Neural cell (in vitro differentiated cells): ENCODE results near the gene ZNF804A. TPM values are rescaled to one million over a fixed set of nuclear protein-coding genes. Genes with fewer than 3 reads are reported as not detected.

Experiments
- H2AFZ ChIP-seq: fragments of 200-600, 300-800 bp; sonication (generic), shearing (Covaris generic); 2 replicates; pipeline ENCODE4 v1.6.0; 2014; ENCODE audit warnings: low read depth, mild to moderate bottlenecking, antibody characterized with exemption, low read length, moderate library complexity
- H3F3A ChIP-seq: fragments of 200-600 bp; shearing (Covaris generic); 2 replicates; pipeline ENCODE4 v1.6.1; 2016; ENCODE audit warnings: mild to moderate bottlenecking, moderate library complexity, mixed read lengths, antibody characterized with exemption, low read length; ENCODE audit not compliant: insufficient read depth, poor library complexity, severe bottlenecking
- H3K27ac ChIP-seq: fragments of 200-600, 300-800 bp; sonication (generic), shearing (Covaris generic); 2 replicates; pipeline ENCODE4 v1.5.1; 2014; ENCODE audit warnings: mild to moderate bottlenecking, low read length, moderate library complexity
- H3K27me3 ChIP-seq: fragments of 300-800, 200-600 bp; sonication (generic), shearing (Covaris generic); 2 replicates; pipeline ENCODE4 v1.6.0; 2014; ENCODE audit warnings: mild to moderate bottlenecking, low read depth, low read length, moderate library complexity; ENCODE audit not compliant: insufficient read depth
- H3K36me3 ChIP-seq: fragments of 300-800, 200-600 bp; sonication (generic), shearing (Covaris generic); 2 replicates; pipeline ENCODE4 v1.5.1; 2014; ENCODE audit warnings: mild to moderate bottlenecking, antibody characterized with exemption, low read length, moderate library complexity; ENCODE audit not compliant: insufficient read depth
- H3K4me2 ChIP-seq: fragments of 300-800, 200-600 bp; sonication (generic), shearing (Covaris generic); 2 replicates; pipeline ENCODE4 v1.6.0; 2014; ENCODE audit warnings: mild to moderate bottlenecking, low read length
- H3K4me3 ChIP-seq: fragments of 300-800, 200-600 bp; sonication (generic), shearing (Covaris generic); 2 replicates; pipeline ENCODE4 v1.5.1; 2014; ENCODE audit warnings: mild to moderate bottlenecking, low read length, moderate library complexity
- H3K79me2 ChIP-seq: fragments of 200-600 bp; shearing (Covaris generic); replicated peaks from 2 replicates; pipeline ENCODE4 v1.6.0; 2014; ENCODE audit warnings: mild to moderate bottlenecking, low read length, moderate library complexity; ENCODE audit not compliant: insufficient read depth
- H3K9ac ChIP-seq: fragments of 300-800, 200-600 bp; sonication (generic), shearing (Covaris generic); 2 replicates; pipeline ENCODE4 v1.6.1; 2016; ENCODE audit warnings: mild to moderate bottlenecking, low read length, mixed read lengths
- H3K9me2 ChIP-seq: fragments of 200-600 bp; shearing (Covaris generic); 2 replicates; pipeline ENCODE4 v1.6.1; 2016; ENCODE audit warnings: mild to moderate bottlenecking, low read length, mixed read lengths; ENCODE audit not compliant: insufficient read depth
- H3K9me3 ChIP-seq: fragments of 200-600, 300-800 bp; sonication (generic), shearing (Covaris generic); 2 replicates; pipeline ENCODE4 v1.6.1; 2016; ENCODE audit warnings: mild to moderate bottlenecking, mixed run types, low read length, moderate library complexity, mixed read lengths
- H4K20me1 ChIP-seq: fragments of 200-600 bp; shearing (Covaris generic); 2 replicates; pipeline ENCODE4 v1.6.1; 2016; ENCODE audit warnings: mild to moderate bottlenecking, mixed run types; ENCODE audit not compliant: insufficient read depth
- CTCF ChIP-seq: fragments of 450-650 bp; IDR thresholded peaks from 2 replicates; pipeline ENCODE4 v1.5.1; 2014; ENCODE audit warnings: antibody characterized with exemption, mild to moderate bottlenecking, moderate library complexity; ENCODE audit not compliant: poor library complexity, severe bottlenecking
- EP300 ChIP-seq: fragments of 450-650 bp; conservative IDR thresholded peaks from 2 replicates; pipeline ENCODE4 v1.6.1; 2014; ENCODE audit warnings: antibody characterized with exemption, mild to moderate bottlenecking, moderate library complexity; ENCODE audit not compliant: poor library complexity, severe bottlenecking
- EZH2 ChIP-seq: fragments of 200-600, 300-800 bp; shearing (Covaris generic), sonication (generic); IDR thresholded peaks from 2 replicates; pipeline ENCODE4 v1.6.1; 2014; ENCODE audit warnings: antibody characterized with exemption, low read length, borderline replicate concordance, mild to moderate bottlenecking; ENCODE audit not compliant: insufficient read depth, poor library complexity, severe bottlenecking
- MXI1 ChIP-seq: fragments of 450-650 bp; conservative IDR thresholded peaks from 2 replicates; pipeline ENCODE4 v1.6.1; 2014; ENCODE audit warnings: antibody characterized with exemption, mild to moderate bottlenecking; ENCODE audit not compliant: poor library complexity, severe bottlenecking
- POLR2AphosphoS5 ChIP-seq: IDR thresholded peaks from 2 replicates; pipeline ENCODE4 v1.6.1; 2012
- RAD21 ChIP-seq: fragments of 450-650 bp; conservative IDR thresholded peaks from 2 replicates; pipeline ENCODE4 v1.6.1; 2014; ENCODE audit warnings: antibody characterized with exemption, mild to moderate bottlenecking, moderate library complexity
- REST ChIP-seq: IDR thresholded peaks from 2 replicates; pipeline ENCODE4 v1.6.1; 2012; ENCODE audit warnings: borderline replicate concordance
- SMC3 ChIP-seq: fragments of 450-650 bp; conservative IDR thresholded peaks from 2 replicates; pipeline ENCODE4 v1.6.1; 2014; ENCODE audit warnings: antibody characterized with exemption, mild to moderate bottlenecking, moderate library complexity; ENCODE audit not compliant: poor library complexity
- TAF1 ChIP-seq: IDR thresholded peaks from 2 replicates; pipeline ENCODE4 v1.6.1; 2012; ENCODE audit warnings: low read depth
- polyA plus RNA-seq: library from polyadenylated mRNA; depleted of rRNA; stranded (reverse); fragments of >200 nt; gene quantifications from 2 replicates; pipeline ENCODE4 v1.2.3, GENCODE V29; 2014

Gene ZNF804A
- polyA plus RNA-seq, 1 donor from 2014 or later: 2.7 TPM

GRCh38 chr2:184860744-184861143, 262.4 kb downstream of the ZNF804A start:
- Histone ChIP-seq H3K36me3 (no peaks in the 10 kb centered on the region), H3K9ac (no peak overlapping the region), H3K9me2 (no peaks in the 10 kb centered on the region), H3K79me2 (no peaks in the 10 kb centered on the region), H3K27ac (no peak overlapping the region), H3F3A (no peaks in the 10 kb centered on the region), H3K4me3 (no peak overlapping the region), H2AFZ (no peak overlapping the region), H4K20me1 (no peaks in the 10 kb centered on the region), H3K27me3 (no peaks in the 10 kb centered on the region), H3K9me3 (peaks cover 6% of the 10 kb centered on the region), H3K4me2 (no peak overlapping the region)
- no peak for TF ChIP-seq RAD21
- TF ChIP-seq CTCF: no peak
- TF ChIP-seq MXI1: no peak
- no peak for TF ChIP-seq REST
- TF ChIP-seq POLR2AphosphoS5: no peak
- no peak for TF ChIP-seq SMC3
- no peak for TF ChIP-seq EP300
- TF ChIP-seq TAF1: no peak
- no peak for TF ChIP-seq EZH2

GRCh38 chr2:184875212-184875611, 276.9 kb downstream of the ZNF804A start:
- no peaks in the 10 kb centered on the region for H3K27me3 ChIP-seq
- H3K9me2 ChIP-seq: no peaks in the 10 kb centered on the region
- no peak overlapping the region for H3K4me2 ChIP-seq
- no peaks in the 10 kb centered on the region for H4K20me1 ChIP-seq
- H3K27ac ChIP-seq: no peak overlapping the region
- TF ChIP-seq POLR2AphosphoS5 (no peak), EZH2 (no peak)
- no peaks in the 10 kb centered on the region for H3K36me3 ChIP-seq
- H3K9ac ChIP-seq: no peak overlapping the region
- no peaks in the 10 kb centered on the region for H3F3A ChIP-seq
- H3K9me3 ChIP-seq: no peaks in the 10 kb centered on the region
- no peak overlapping the region for H3K4me3 ChIP-seq
- no peak overlapping the region for H2AFZ ChIP-seq
- H3K79me2 ChIP-seq: no peaks in the 10 kb centered on the region

GRCh38 chr2:184875911-184876310, 277.6 kb downstream of the ZNF804A start:
- Histone ChIP-seq H3K36me3 (no peaks in the 10 kb centered on the region), H3F3A (no peaks in the 10 kb centered on the region), H3K4me2 (no peak overlapping the region), H3K9ac (no peak overlapping the region), H3K4me3 (no peak overlapping the region), H3K27me3 (no peaks in the 10 kb centered on the region), H3K27ac (no peak overlapping the region), H3K9me2 (no peaks in the 10 kb centered on the region), H3K79me2 (no peaks in the 10 kb centered on the region), H3K9me3 (no peaks in the 10 kb centered on the region), H4K20me1 (no peaks in the 10 kb centered on the region), H2AFZ (no peak overlapping the region)
- TF ChIP-seq EZH2: no peak
- TF ChIP-seq EP300: no peak
- no peak for TF ChIP-seq REST
- no peak for TF ChIP-seq SMC3
- no peak for TF ChIP-seq POLR2AphosphoS5
- TF ChIP-seq CTCF: no peak
- no peak for TF ChIP-seq MXI1
- no peak for TF ChIP-seq TAF1
- no peak for TF ChIP-seq RAD21
